ENCODE measurements around the gene AGPAT1.
A peak's percentile ranks its signal among the peaks of the same experiment; 100 is the strongest.
"Not testable (repeated sequence)": the region's sequence is repeated elsewhere in the genome, so short reads cannot be mapped to it uniquely, and the experiment has no call there.

Gene AGPAT1

GRCh38 chr6:32191696-32192607 lies 16.1 kb upstream of the AGPAT1 start:
- Histone ChIP-seq H3K9ac (ENCODE audit: low read depth in 1 of 2, low read length in 2 of 2) (peak overlapping the region; percentile 87 to 96), H3K4me1 (ENCODE audit: control insufficient read depth in 2 of 2, insufficient read depth in 2 of 2, low read length in 2 of 2) (peaks cover 46 to 47% of the 10 kb centered on the region in 2 donors), H3K9me3 (ENCODE audit: control insufficient read depth in 2 of 2, low read length in 2 of 2) (no peaks in the 10 kb centered on the region), H3K27me3 (ENCODE audit: control insufficient read depth in 2 of 2, insufficient read depth in 2 of 2, low read length in 2 of 2) (no peaks in the 10 kb centered on the region), H3K36me3 (ENCODE audit: control insufficient read depth in 2 of 2, insufficient read depth in 2 of 2, low read length in 2 of 2) (peaks cover 0 to 8% of the 10 kb centered on the region in 2 donors), H3K27ac (ENCODE audit: low read depth in 2 of 2, low read length in 2 of 2) (peak overlapping the region; percentile 91 to 95), H3K4me3 (ENCODE audit: low read length in 2 of 2) (peak overlapping the region; percentile 86 to 87)

- Histone ChIP-seq H3K4me3 (ENCODE audit: low read length in 2 of 2) (peak overlapping the region; percentile 86 to 87), H3K27ac (ENCODE audit: low read depth in 2 of 2, low read length in 2 of 2) (peak overlapping the region; percentile 91 to 95), H3K9me3 (ENCODE audit: control insufficient read depth in 2 of 2, low read length in 2 of 2) (no peaks in the 10 kb centered on the region), H3K36me3 (ENCODE audit: control insufficient read depth in 2 of 2, insufficient read depth in 2 of 2, low read length in 2 of 2) (peaks cover 3 to 16% of the 10 kb centered on the region in 2 donors), H3K4me1 (ENCODE audit: control insufficient read depth in 2 of 2, insufficient read depth in 2 of 2, low read length in 2 of 2) (peaks cover 41 to 44% of the 10 kb centered on the region in 2 donors), H3K9ac (ENCODE audit: low read depth in 1 of 2, low read length in 2 of 2) (peak overlapping the region; percentile 87 to 96), H3K27me3 (ENCODE audit: control insufficient read depth in 2 of 2, insufficient read depth in 2 of 2, low read length in 2 of 2) (no peaks in the 10 kb centered on the region)
Measured at GRCh38 chr6:32190911-32191677, 15.2 kb upstream of the AGPAT1 start.

- Histone ChIP-seq H3K4me1 (ENCODE audit: control insufficient read depth in 2 of 2, insufficient read depth in 2 of 2, low read length in 2 of 2) (peaks cover 41 to 44% of the 10 kb centered on the region in 2 donors), H3K4me3 (ENCODE audit: low read length in 2 of 2) (peak within 1 kb of the TSS; percentile 86 to 87), H3K27me3 (ENCODE audit: control insufficient read depth in 2 of 2, insufficient read depth in 2 of 2, low read length in 2 of 2) (no peaks in the 10 kb centered on the region), H3K9me3 (ENCODE audit: control insufficient read depth in 2 of 2, low read length in 2 of 2) (no peaks in the 10 kb centered on the region), H3K27ac (ENCODE audit: low read depth in 2 of 2, low read length in 2 of 2) (peak within 1 kb of the TSS; percentile 91 to 95), H3K36me3 (ENCODE audit: control insufficient read depth in 2 of 2, insufficient read depth in 2 of 2, low read length in 2 of 2) (peaks cover 3 to 16% of the 10 kb centered on the region in 2 donors), H3K9ac (ENCODE audit: low read depth in 1 of 2, low read length in 2 of 2) (peak within 1 kb of the TSS; percentile 91 to 96)
Measured at GRCh38 chr6:32190054-32190851, 14.4 kb upstream of the AGPAT1 start, which contains the start of gene PBX2. Gene PBX2 (minus strand): TSS chr6:32190202. CDS start chr6:32189915, 287 bp downstream.

GRCh38 chr6:32189742-32190053 lies 13.8 kb upstream of the AGPAT1 start:
- Histone ChIP-seq H3K4me3 (ENCODE audit: low read length in 2 of 2) (peak overlapping the region; percentile 76 to 87), H3K9ac (ENCODE audit: low read depth in 1 of 2, low read length in 2 of 2) (peak overlapping the region; percentile 76 to 81), H3K27me3 (ENCODE audit: control insufficient read depth in 2 of 2, insufficient read depth in 2 of 2, low read length in 2 of 2) (no peaks in the 10 kb centered on the region), H3K9me3 (ENCODE audit: control insufficient read depth in 2 of 2, low read length in 2 of 2) (no peaks in the 10 kb centered on the region), H3K36me3 (ENCODE audit: control insufficient read depth in 2 of 2, insufficient read depth in 2 of 2, low read length in 2 of 2) (peaks cover 3 to 16% of the 10 kb centered on the region in 2 donors), H3K27ac (ENCODE audit: low read depth in 2 of 2, low read length in 2 of 2) (peak overlapping the region; percentile 91 to 95), H3K4me1 (ENCODE audit: control insufficient read depth in 2 of 2, insufficient read depth in 2 of 2, low read length in 2 of 2) (peaks cover 35 to 38% of the 10 kb centered on the region in 2 donors)

- Histone ChIP-seq H3K36me3 (ENCODE audit: control insufficient read depth in 2 of 2, insufficient read depth in 2 of 2, low read length in 2 of 2) (peaks cover 3 to 17% of the 10 kb centered on the region in 2 donors), H3K27ac (ENCODE audit: low read depth in 2 of 2, low read length in 2 of 2) (peak overlapping the region; percentile 91 to 95), H3K4me3 (ENCODE audit: low read length in 2 of 2) (peak overlapping the region; percentile 76 to 87), H3K4me1 (ENCODE audit: control insufficient read depth in 2 of 2, insufficient read depth in 2 of 2, low read length in 2 of 2) (peaks cover 35 to 36% of the 10 kb centered on the region in 2 donors), H3K9me3 (ENCODE audit: control insufficient read depth in 2 of 2, low read length in 2 of 2) (no peaks in the 10 kb centered on the region), H3K9ac (ENCODE audit: low read depth in 1 of 2, low read length in 2 of 2) (peak overlapping the region; percentile 76 to 81), H3K27me3 (ENCODE audit: control insufficient read depth in 2 of 2, insufficient read depth in 2 of 2, low read length in 2 of 2) (no peaks in the 10 kb centered on the region)
Measured at GRCh38 chr6:32189069-32189741, 13.3 kb upstream of the AGPAT1 start.

GRCh38 chr6:32188381-32189068 lies 12.6 kb upstream of the AGPAT1 start:
- Histone ChIP-seq H3K4me1 (ENCODE audit: control insufficient read depth in 2 of 2, insufficient read depth in 2 of 2, low read length in 2 of 2) (peaks cover 35 to 36% of the 10 kb centered on the region in 2 donors), H3K27me3 (ENCODE audit: control insufficient read depth in 2 of 2, insufficient read depth in 2 of 2, low read length in 2 of 2) (no peaks in the 10 kb centered on the region), H3K27ac (ENCODE audit: low read depth in 2 of 2, low read length in 2 of 2) (peak overlapping the region; percentile 91 to 95), H3K36me3 (ENCODE audit: control insufficient read depth in 2 of 2, insufficient read depth in 2 of 2, low read length in 2 of 2) (peaks cover 5 to 24% of the 10 kb centered on the region in 2 donors), H3K9me3 (ENCODE audit: control insufficient read depth in 2 of 2, low read length in 2 of 2) (no peaks in the 10 kb centered on the region), H3K4me3 (ENCODE audit: low read length in 2 of 2) (peak overlapping the region; percentile 76 to 87), H3K9ac (ENCODE audit: low read depth in 1 of 2, low read length in 2 of 2) (peak overlapping the region; percentile 76 to 81)

- not testable (repeated sequence) for H3K4me3 ChIP-seq (ENCODE audit: low read length in 2 of 2); H3K9ac ChIP-seq (ENCODE audit: low read depth in 1 of 2, low read length in 2 of 2); H3K27me3 ChIP-seq (ENCODE audit: control insufficient read depth in 2 of 2, insufficient read depth in 2 of 2, low read length in 2 of 2); H3K9me3 ChIP-seq (ENCODE audit: control insufficient read depth in 2 of 2, low read length in 2 of 2)
- Histone ChIP-seq H3K27ac (ENCODE audit: low read depth in 2 of 2, low read length in 2 of 2) (peak overlapping the region in 1 of 2 donors; percentile 95), H3K4me1 (ENCODE audit: control insufficient read depth in 2 of 2, insufficient read depth in 2 of 2, low read length in 2 of 2) (peaks cover 33% of the 10 kb centered on the region in 2 donors), H3K36me3 (ENCODE audit: control insufficient read depth in 2 of 2, insufficient read depth in 2 of 2, low read length in 2 of 2) (peaks cover 12 to 27% of the 10 kb centered on the region in 2 donors)
Measured at GRCh38 chr6:32187725-32188380, 12.0 kb upstream of the AGPAT1 start.

- H3K27me3 ChIP-seq (ENCODE audit: control insufficient read depth in 2 of 2, insufficient read depth in 2 of 2, low read length in 2 of 2) = no peaks in the 10 kb centered on the region
- H3K36me3 ChIP-seq (ENCODE audit: control insufficient read depth in 2 of 2, insufficient read depth in 2 of 2, low read length in 2 of 2) = peaks cover 12 to 34% of the 10 kb centered on the region in 2 donors
- no peak overlapping the region for H3K9ac ChIP-seq (ENCODE audit: low read depth in 1 of 2, low read length in 2 of 2)
- H3K4me3 ChIP-seq (ENCODE audit: low read length in 2 of 2) = no peak overlapping the region
- H3K9me3 ChIP-seq (ENCODE audit: control insufficient read depth in 2 of 2, low read length in 2 of 2) = no peaks in the 10 kb centered on the region
- H3K4me1 ChIP-seq (ENCODE audit: control insufficient read depth in 2 of 2, insufficient read depth in 2 of 2, low read length in 2 of 2) = peaks cover 27 to 28% of the 10 kb centered on the region in 2 donors
- H3K27ac ChIP-seq (ENCODE audit: low read depth in 2 of 2, low read length in 2 of 2) = peak overlapping the region in 1 of 2 donors; percentile 43
Measured at GRCh38 chr6:32187009-32187709, 11.3 kb upstream of the AGPAT1 start.

Data from mucosa of rectum (tissue), 2 donors.